Glutamatergic neuron (in vitro differentiated cells): Measurements from ENCODE around the gene ALDH4A1. TPM values are rescaled to one million over a fixed set of nuclear protein-coding genes. Genes with fewer than 3 reads are reported as not detected.

Experiments used
- DNase-seq: peaks from one replicate; pipeline ENCODE4 v3.0.0; 2022
- H3K27ac Mint-ChIP-seq: one replicate; pipeline ENCODE4 v1.8.0; 2020; ENCODE audit warnings: mild to moderate bottlenecking, mixed read lengths, inconsistent platforms; ENCODE audit not compliant: unreplicated experiment
- H3K27me3 Mint-ChIP-seq: one replicate; pipeline ENCODE4 v1.8.0; 2020; ENCODE audit warnings: mild to moderate bottlenecking, moderate library complexity, mixed read lengths, inconsistent platforms; ENCODE audit not compliant: unreplicated experiment
- H3K36me3 Mint-ChIP-seq: one replicate; pipeline ENCODE4 v1.8.0; 2020; ENCODE audit warnings: mild to moderate bottlenecking, mixed read lengths, inconsistent platforms; ENCODE audit not compliant: unreplicated experiment
- H3K4me1 Mint-ChIP-seq: one replicate; pipeline ENCODE4 v1.8.0; 2020; ENCODE audit warnings: mild to moderate bottlenecking, low read depth, mixed read lengths, inconsistent platforms; ENCODE audit not compliant: unreplicated experiment
- H3K4me3 Mint-ChIP-seq: one replicate; pipeline ENCODE4 v1.8.0; 2020; ENCODE audit warnings: mild to moderate bottlenecking, mixed read lengths, inconsistent platforms; ENCODE audit not compliant: unreplicated experiment
- H3K9me3 Mint-ChIP-seq: one replicate; pipeline ENCODE4 v1.8.0; 2020; ENCODE audit warnings: mild to moderate bottlenecking, moderate library complexity, mixed read lengths, inconsistent platforms; ENCODE audit not compliant: unreplicated experiment
- CTCF ChIP-seq: fragments of 200-600 bp; sonication (generic); IDR thresholded peaks from one replicate; pipeline ENCODE4 v1.5.0; 2021; ENCODE audit not compliant: partially characterized antibody, unreplicated experiment
- total RNA-seq: library from RNA; stranded (reverse); fragmentation: NEBNext Ultra II Directional; extraction: Animal tissue kit (Norgen Biotek cat#: 25700); gene quantifications from one replicate; pipeline ENCODE4 v1.2.1, GENCODE V29; 2021; ENCODE audit not compliant: unreplicated experiment

The ALDH4A1 gene
- total RNA-seq, 1 donor from 2014 or later = 28.9 TPM

DNA sequence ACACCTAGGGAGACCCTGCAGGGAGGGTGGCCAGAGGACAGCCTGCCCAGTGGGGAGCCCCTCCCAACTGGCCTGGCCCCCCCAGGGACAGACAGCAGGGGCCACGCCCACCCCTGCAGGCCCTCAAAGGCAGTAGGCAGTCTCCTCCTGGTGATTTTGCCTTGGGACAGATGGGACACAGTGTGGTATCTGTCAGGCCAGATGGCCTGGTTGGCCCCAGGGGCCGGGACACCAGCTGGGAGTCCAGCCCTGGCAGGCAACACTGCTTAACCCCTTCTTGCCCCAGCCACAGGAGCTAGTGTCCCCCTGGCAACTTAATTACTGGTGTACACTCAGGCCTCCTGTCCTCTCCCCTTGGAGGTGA lies 36.3 kb upstream of the ALDH4A1 start:
- Mint-ChIP-seq H3K27ac (peak overlapping the region; percentile 98), H3K27me3 (peaks cover 25% of the 10 kb centered on the region), H3K4me3 (peak overlapping the region; percentile 11), H3K36me3 (no peaks in the 10 kb centered on the region), H3K9me3 (peaks cover 28% of the 10 kb centered on the region), H3K4me1 (peaks cover 56% of the 10 kb centered on the region)
- peak; percentile 89 for DNase-seq
- TF ChIP-seq CTCF = no peak

DNA sequence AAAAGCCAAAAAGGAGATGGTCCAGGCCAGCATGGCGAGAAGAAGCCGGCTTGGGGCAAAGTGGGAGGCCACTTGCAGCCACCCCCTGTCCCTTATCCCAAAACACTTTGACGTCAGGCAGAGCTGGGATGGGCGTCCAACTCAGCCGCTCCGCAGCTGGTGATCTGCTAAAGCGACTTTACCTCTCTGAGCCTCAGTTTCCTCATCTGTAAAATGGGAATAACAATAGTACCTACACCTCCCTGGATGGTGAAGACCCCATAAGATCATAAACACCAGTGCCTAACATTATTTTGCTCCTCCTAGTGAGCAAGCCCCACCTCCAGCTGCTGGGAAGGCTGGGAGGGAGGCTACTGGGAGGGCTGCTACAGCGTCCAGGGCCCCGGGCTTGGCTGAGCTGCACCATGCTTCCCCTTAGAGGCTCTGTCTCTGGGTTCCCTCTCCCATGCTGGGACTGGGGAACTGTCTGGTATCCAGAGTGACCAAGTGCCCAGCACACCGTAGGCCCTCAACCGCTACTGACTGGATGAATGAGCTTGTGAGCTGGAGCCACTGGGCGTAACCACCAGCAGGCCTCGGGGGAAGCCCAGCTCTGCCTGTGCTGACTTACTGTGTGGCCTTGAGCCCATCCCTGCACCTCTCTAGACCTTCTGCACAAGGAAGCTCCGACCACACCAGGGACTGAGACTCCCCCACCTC lies 35.8 kb upstream of the ALDH4A1 start:
- Mint-ChIP-seq H3K4me3 (no peak overlapping the region), H3K9me3 (peaks cover 28% of the 10 kb centered on the region), H3K27me3 (peaks cover 25% of the 10 kb centered on the region), H3K4me1 (peaks cover 53% of the 10 kb centered on the region), H3K27ac (peak overlapping the region; percentile 98), H3K36me3 (no peaks in the 10 kb centered on the region)
- no peak for DNase-seq
- TF ChIP-seq CTCF = no peak

DNA sequence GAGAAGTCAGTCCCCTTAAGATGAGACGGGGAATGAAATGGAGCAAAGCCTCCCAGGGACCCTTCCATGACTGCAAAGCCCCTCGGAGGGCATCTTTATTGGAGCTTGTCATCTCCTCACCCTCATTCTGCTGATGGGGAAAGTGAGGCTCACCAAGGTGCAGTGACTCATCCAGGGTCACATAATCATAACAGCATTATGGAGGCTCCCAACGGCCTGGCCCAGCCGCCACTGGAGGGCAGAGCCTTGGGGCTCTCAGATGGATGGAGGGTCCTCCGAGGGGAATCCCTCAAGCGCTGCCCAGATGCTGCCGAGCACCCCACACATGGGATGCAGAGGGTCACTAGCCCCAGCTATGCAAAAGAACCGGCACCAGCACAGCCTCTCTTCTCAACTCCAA lies 35.2 kb upstream of the ALDH4A1 start:
- TF ChIP-seq CTCF = no peak
- Mint-ChIP-seq H3K4me3 (no peak overlapping the region), H3K4me1 (peaks cover 55% of the 10 kb centered on the region), H3K9me3 (peaks cover 29% of the 10 kb centered on the region), H3K27ac (peak overlapping the region; percentile 98), H3K27me3 (peaks cover 28% of the 10 kb centered on the region), H3K36me3 (no peaks in the 10 kb centered on the region)
- DNase-seq = no peak

GRCh38 chr1:18936814-18937481 lies 34.6 kb upstream of the ALDH4A1 start:
- Mint-ChIP-seq H3K27ac (peak overlapping the region; percentile 98), H3K36me3 (no peaks in the 10 kb centered on the region), H3K4me1 (peaks cover 61% of the 10 kb centered on the region), H3K27me3 (peaks cover 33% of the 10 kb centered on the region), H3K4me3 (peak overlapping the region; percentile 75), H3K9me3 (peaks cover 32% of the 10 kb centered on the region)
- DNase-seq = no peak
- no peak for TF ChIP-seq CTCF

GRCh38 chr1:18936471-18936813 lies 34.1 kb upstream of the ALDH4A1 start:
- DNase-seq = no peak
- H3K4me1 Mint-ChIP-seq = peaks cover 66% of the 10 kb centered on the region

More at GRCh38 chr1:18936471-18936813, 34.1 kb upstream of the ALDH4A1 start:
- no peaks in the 10 kb centered on the region for H3K36me3 Mint-ChIP-seq
- TF ChIP-seq CTCF = no peak
- H3K27me3 Mint-ChIP-seq = peaks cover 38% of the 10 kb centered on the region
- H3K9me3 Mint-ChIP-seq = peaks cover 36% of the 10 kb centered on the region
- H3K27ac Mint-ChIP-seq = peak overlapping the region; percentile 98
- peak overlapping the region; percentile 75 for H3K4me3 Mint-ChIP-seq
